GM19372 (cell line): Measurements from ENCODE around the gene DYNLT4.

ENCODE experiments used
- ATAC-seq: cut with Tn5 transposase; IDR thresholded peaks from one replicate; pipeline ENCODE4 v1.9.1; 2021; ENCODE audit warnings: mild to moderate bottlenecking, low read depth, moderate library complexity; ENCODE audit not compliant: unreplicated experiment

Gene DYNLT4

GRCh38 chr1:44792736-44793502 is 14.2 kb downstream of the DYNLT4 start:
- no peak for ATAC-seq

GRCh38 chr1:44790968-44791801 is 16.0 kb downstream of the DYNLT4 start:
- no peak for ATAC-seq

GRCh38 chr1:44788120-44788860 is 18.9 kb downstream of the DYNLT4 start, which contains the start of gene BEST4:
Gene BEST4 (minus strand): TSS chr1:44788170. CDS start chr1:44787705, 465 bp downstream.
- ATAC-seq: no peak

- no peak for ATAC-seq
Measured at GRCh38 chr1:44787506-44787905, 19.6 kb downstream of the DYNLT4 start.

GRCh38 chr1:44786841-44787426 is 20.2 kb downstream of the DYNLT4 start:
- ATAC-seq: no peak

- ATAC-seq: no peak
Measured at GRCh38 chr1:44786138-44786840, 20.9 kb downstream of the DYNLT4 start.

- no peak for ATAC-seq
Measured at GRCh38 chr1:44785501-44786137, 21.5 kb downstream of the DYNLT4 start.

- no peak for ATAC-seq
Measured at GRCh38 chr1:44785029-44785380, 22.1 kb downstream of the DYNLT4 start.

GRCh38 chr1:44784094-44785028 is 22.8 kb downstream of the DYNLT4 start:
- no peak for ATAC-seq

GRCh38 chr1:44783697-44784093 is 23.5 kb downstream of the DYNLT4 start:
- ATAC-seq: no peak

GRCh38 chr1:44780583-44781121 is 26.5 kb downstream of the DYNLT4 start:
- ATAC-seq: no peak

GRCh38 chr1:44778705-44779576 is 28.2 kb downstream of the DYNLT4 start:
- ATAC-seq: no peak

- no peak for ATAC-seq
Measured at GRCh38 chr1:44777969-44778635, 29.0 kb downstream of the DYNLT4 start.

- no peak for ATAC-seq
Measured at GRCh38 chr1:44777547-44777946, 29.6 kb downstream of the DYNLT4 start.

GRCh38 chr1:44776730-44777068 is 30.5 kb downstream of the DYNLT4 start:
- ATAC-seq: no peak

- no peak for ATAC-seq
Measured at GRCh38 chr1:44775930-44776729, 31.0 kb downstream of the DYNLT4 start.
